ENCODE data around the gene C6orf89. TPM values are rescaled to one million over a fixed set of nuclear protein-coding genes. Genes with fewer than 3 reads are reported as not detected.

Gene C6orf89
- total and polyA plus RNA-seq, 4 donors = 22.9 to 59.5 (median 39.4) TPM

- TF ChIP-seq CTCF (IDR thresholded peaks at IDR 0.05; ENCODE audit: control extremely low read depth, extremely low read depth) = no peak
- Histone ChIP-seq H3K27ac (ENCODE audit: low read depth in 1 of 2, low read length in 1 of 2) (no peak overlapping the region), H3K9ac (ENCODE audit: insufficient read depth in 1 of 2, low read length in 2 of 2) (no peak overlapping the region), H3K27me3 (ENCODE audit: control insufficient read depth in 3 of 3, insufficient read depth in 3 of 3, low read length in 2 of 3) (no peaks in the 10 kb centered on the region), H3K4me1 (ENCODE audit: control insufficient read depth in 5 of 5, insufficient read depth in 5 of 5, low read length in 5 of 5) (peaks cover 0 to 9% (median 0%) of the 10 kb centered on the region in 5 donors), H3K4me3 (no peak overlapping the region), H3K36me3 (ENCODE audit: control insufficient read depth in 4 of 4, insufficient read depth in 4 of 4, low read length in 4 of 4) (no peaks in the 10 kb centered on the region), H3K9me3 (ENCODE audit: control insufficient read depth in 4 of 4, insufficient read depth in 3 of 4, low read length in 3 of 4) (no peaks in the 10 kb centered on the region)
- 88 to 93% methylated on average over 4 of the region's 4 CpGs for WGBS, 2 donors
- ATAC-seq (ENCODE audit: insufficient read depth, low FRiP score) (no peak), DNase-seq (no peak)
Observed at GRCh38 chr6:36933519-36933918, 47.8 kb downstream of the C6orf89 start.

- Histone ChIP-seq H3K27me3 (ENCODE audit: control insufficient read depth in 3 of 3, insufficient read depth in 3 of 3, low read length in 2 of 3) (no peaks in the 10 kb centered on the region), H3K27ac (ENCODE audit: low read depth in 1 of 2, low read length in 1 of 2) (no peak overlapping the region), H3K4me3 (no peak overlapping the region), H3K36me3 (ENCODE audit: control insufficient read depth in 4 of 4, insufficient read depth in 4 of 4, low read length in 4 of 4) (no peaks in the 10 kb centered on the region), H3K9ac (ENCODE audit: insufficient read depth in 1 of 2, low read length in 2 of 2) (no peak overlapping the region), H3K4me1 (ENCODE audit: control insufficient read depth in 5 of 5, insufficient read depth in 5 of 5, low read length in 5 of 5) (no peaks in the 10 kb centered on the region), H3K9me3 (ENCODE audit: control insufficient read depth in 4 of 4, insufficient read depth in 3 of 4, low read length in 3 of 4) (no peaks in the 10 kb centered on the region)
- 90 to 92% methylated on average over 7 of the region's 7 CpGs for WGBS, 2 donors
- no peak for TF ChIP-seq CTCF (IDR thresholded peaks at IDR 0.05; ENCODE audit: control extremely low read depth, extremely low read depth)
- no peak for ATAC-seq (ENCODE audit: insufficient read depth, low FRiP score)
- no peak for DNase-seq
Observed at GRCh38 chr6:36934901-36935300, 49.1 kb downstream of the C6orf89 start.

- H3K27ac ChIP-seq (ENCODE audit: low read depth in 1 of 2, low read length in 1 of 2) = no peak overlapping the region
- ATAC-seq (ENCODE audit: insufficient read depth, low FRiP score) (no peak), DNase-seq (no peak)
- H3K9ac ChIP-seq (ENCODE audit: insufficient read depth in 1 of 2, low read length in 2 of 2) = no peak overlapping the region
- no peaks in the 10 kb centered on the region for H3K36me3 ChIP-seq (ENCODE audit: control insufficient read depth in 4 of 4, insufficient read depth in 4 of 4, low read length in 4 of 4)
- TF ChIP-seq CTCF (IDR thresholded peaks at IDR 0.05; ENCODE audit: control extremely low read depth, extremely low read depth) = no peak
- H3K4me1 ChIP-seq (ENCODE audit: control insufficient read depth in 5 of 5, insufficient read depth in 5 of 5, low read length in 5 of 5) = no peaks in the 10 kb centered on the region
- no peaks in the 10 kb centered on the region for H3K9me3 ChIP-seq (ENCODE audit: control insufficient read depth in 4 of 4, insufficient read depth in 3 of 4, low read length in 3 of 4)
- 95% methylated on average over 5 of the region's 5 CpGs for WGBS, 2 donors
- no peak overlapping the region for H3K4me3 ChIP-seq
- H3K27me3 ChIP-seq (ENCODE audit: control insufficient read depth in 3 of 3, insufficient read depth in 3 of 3, low read length in 2 of 3) = no peaks in the 10 kb centered on the region
Observed at GRCh38 chr6:36936824-36937223, 51.1 kb downstream of the C6orf89 start.

GRCh38 chr6:36937896-36938295, 52.1 kb downstream of the C6orf89 start:
- no peak for DNase-seq
- no peaks in the 10 kb centered on the region for H3K9me3 ChIP-seq (ENCODE audit: control insufficient read depth in 4 of 4, insufficient read depth in 3 of 4, low read length in 3 of 4)
- no peak overlapping the region for H3K27ac ChIP-seq (ENCODE audit: low read depth in 1 of 2, low read length in 1 of 2)
- H3K36me3 ChIP-seq (ENCODE audit: control insufficient read depth in 4 of 4, insufficient read depth in 4 of 4, low read length in 4 of 4) = no peaks in the 10 kb centered on the region
- no peak for ATAC-seq (ENCODE audit: insufficient read depth, low FRiP score)
- H3K4me3 ChIP-seq = no peak overlapping the region
- no peak overlapping the region for H3K9ac ChIP-seq (ENCODE audit: insufficient read depth in 1 of 2, low read length in 2 of 2)
- no peaks in the 10 kb centered on the region for H3K4me1 ChIP-seq (ENCODE audit: control insufficient read depth in 5 of 5, insufficient read depth in 5 of 5, low read length in 5 of 5)
- no peaks in the 10 kb centered on the region for H3K27me3 ChIP-seq (ENCODE audit: control insufficient read depth in 3 of 3, insufficient read depth in 3 of 3, low read length in 2 of 3)
- TF ChIP-seq CTCF (IDR thresholded peaks at IDR 0.05; ENCODE audit: control extremely low read depth, extremely low read depth) = no peak
- WGBS, 2 donors = 91 to 96% methylated on average over 6 of the region's 6 CpGs
